Calu3 (cell line): Measurements from ENCODE around the gene FRMPD2. TPM values are rescaled to one million over a fixed set of nuclear protein-coding genes. Genes with fewer than 3 reads are reported as not detected.

Experiments used
- BruUV-seq: library from RNA; stranded (reverse); fragments of 400-500 nt; replicated peaks from 2 replicates; lab custom pipeline; 2021; lab: Mats Ljungman, UMichigan
- CTCF ChIA-PET: fragments of 300-600 bp; sonication (Branson Sonifier 250); formaldehyde crosslinking; loops from one replicate; lab custom pipeline; 2022; ENCODE audit warnings: antibody characterized with exemption; lab: Charles Lee
- DNase-seq: peaks from one replicate; pipeline ENCODE4 v3.0.0; 2022
- H3K27ac Mint-ChIP-seq: one replicate; pipeline ENCODE4 v1.8.0; 2022; ENCODE audit warnings: mixed read lengths; ENCODE audit not compliant: unreplicated experiment
- H3K27me3 Mint-ChIP-seq: one replicate; pipeline ENCODE4 v1.8.0; 2022; ENCODE audit warnings: mixed read lengths; ENCODE audit not compliant: unreplicated experiment
- H3K36me3 Mint-ChIP-seq: one replicate; pipeline ENCODE4 v1.8.0; 2022; ENCODE audit warnings: mild to moderate bottlenecking, moderate library complexity, mixed read lengths; ENCODE audit not compliant: insufficient read depth, unreplicated experiment
- H3K4me1 Mint-ChIP-seq: one replicate; pipeline ENCODE4 v1.8.0; 2022; ENCODE audit warnings: mild to moderate bottlenecking, low read depth, mixed read lengths; ENCODE audit not compliant: unreplicated experiment
- H3K4me3 Mint-ChIP-seq: one replicate; pipeline ENCODE4 v1.8.0; 2022; ENCODE audit warnings: mild to moderate bottlenecking, low read depth, moderate library complexity, mixed read lengths; ENCODE audit not compliant: unreplicated experiment
- H3K9me3 Mint-ChIP-seq: one replicate; pipeline ENCODE4 v1.8.0; 2022; ENCODE audit warnings: low read depth, mixed read lengths; ENCODE audit not compliant: unreplicated experiment
- CTCF ChIP-seq: fragments of 200-600 bp; IDR thresholded peaks from one replicate; pipeline ENCODE4 v1.8.0; 2022; ENCODE audit warnings: antibody characterized with exemption; ENCODE audit not compliant: unreplicated experiment
- intact Hi-C: fragments of 100-400 bp; cut with micrococcal nuclease; formaldehyde crosslinking; loops from one replicate; pipeline ENCODE4 v1.10.0; 2022; ENCODE audit not compliant: unreplicated experiment
- total RNA-seq: library from RNA; stranded (reverse); gene quantifications from 2 replicates; pipeline ENCODE4 v1.2.3, GENCODE V29; 2022

Gene FRMPD2
- total RNA-seq, 1 experiment from 2014 or later, result 1.9 TPM

GRCh38 chr10:48209241-48209640 lies 65.3 kb downstream of the FRMPD2 start:
- Mint-ChIP-seq H3K36me3 (no peaks in the 10 kb centered on the region), H3K9me3 (no peaks in the 10 kb centered on the region), H3K27me3 (peaks cover 40% of the 10 kb centered on the region), H3K4me3 (no peak overlapping the region), H3K4me1 (no peaks in the 10 kb centered on the region), H3K27ac (no peak overlapping the region)
- intact Hi-C loops, result no loop called here
- no TSS peak for BruUV-seq
- CTCF ChIA-PET, result interaction anchor here (1.2 kb wide), 1 partner anchor 9 kb away, joined by 3 read pairs; no protein-coding TSS in a partner anchor
- no peak for TF ChIP-seq CTCF
- no peak for DNase-seq

DNA sequence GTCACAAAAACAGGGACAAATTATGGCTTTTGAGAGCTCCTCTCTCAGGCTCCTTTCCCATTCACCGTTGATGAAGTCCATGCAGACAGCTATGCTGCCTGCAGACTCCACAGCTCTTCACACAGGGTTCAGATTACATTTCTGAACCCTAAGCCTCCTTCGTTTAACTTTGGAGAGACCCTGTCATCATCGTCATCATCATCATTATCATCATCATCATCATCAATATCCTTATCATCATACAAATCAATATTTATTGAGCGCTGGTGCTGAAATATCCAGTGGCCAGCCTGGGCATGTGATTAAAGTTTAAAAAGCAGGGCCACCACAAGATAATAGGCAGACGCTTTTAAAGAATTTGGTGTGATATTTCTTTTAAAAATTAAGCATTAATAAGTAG lies 66.6 kb downstream of the FRMPD2 start:
- H3K36me3 Mint-ChIP-seq, result no peaks in the 10 kb centered on the region
- no peak for DNase-seq
- no peak overlapping the region for H3K4me3 Mint-ChIP-seq
- intact Hi-C loops, result no loop called here
- no peak for TF ChIP-seq CTCF
- BruUV-seq, result no TSS peak
- peaks cover 38% of the 10 kb centered on the region for H3K27me3 Mint-ChIP-seq
- H3K9me3 Mint-ChIP-seq, result no peaks in the 10 kb centered on the region
- no peak overlapping the region for H3K27ac Mint-ChIP-seq
- H3K4me1 Mint-ChIP-seq, result no peaks in the 10 kb centered on the region
- CTCF ChIA-PET, result no interaction called here

GRCh38 chr10:48206482-48207250 lies 67.8 kb downstream of the FRMPD2 start:
- intact Hi-C loops, result no loop called here
- Mint-ChIP-seq H3K36me3 (no peaks in the 10 kb centered on the region), H3K4me3 (no peak overlapping the region), H3K9me3 (no peaks in the 10 kb centered on the region), H3K4me1 (no peaks in the 10 kb centered on the region), H3K27me3 (peaks cover 26% of the 10 kb centered on the region), H3K27ac (no peak overlapping the region)
- TF ChIP-seq CTCF, result no peak
- CTCF ChIA-PET, result no interaction called here
- no peak for DNase-seq
- BruUV-seq, result no TSS peak

- no peak overlapping the region for H3K4me3 Mint-ChIP-seq
- BruUV-seq, result no TSS peak
- TF ChIP-seq CTCF, result no peak
- no peaks in the 10 kb centered on the region for H3K4me1 Mint-ChIP-seq
- peaks cover 18% of the 10 kb centered on the region for H3K27me3 Mint-ChIP-seq
- H3K36me3 Mint-ChIP-seq, result no peaks in the 10 kb centered on the region
- intact Hi-C loops, result no loop called here
- no peak for DNase-seq
- H3K9me3 Mint-ChIP-seq, result no peaks in the 10 kb centered on the region
- no peak overlapping the region for H3K27ac Mint-ChIP-seq
- CTCF ChIA-PET, result no interaction called here
Observed at GRCh38 chr10:48205918-48206317, 68.6 kb downstream of the FRMPD2 start.
